HEK293 (cell line): Measurements from ENCODE around the gene OR2V2.
A peak's percentile ranks its signal among the peaks of the same experiment; 100 is the strongest.

Experiments
- EGR2 ChIP-seq: fragments of 450-650 bp; formaldehyde crosslinking; IDR thresholded peaks from 2 replicates; pipeline ENCODE4 v1.5.1; 2016; ENCODE audit warnings: low read depth, missing biosample characterization, missing genetic modification characterization
- GFI1B ChIP-seq: fragments of 450-650 bp; formaldehyde crosslinking; IDR thresholded peaks from 2 replicates; pipeline ENCODE4 v1.5.1; 2016; ENCODE audit warnings: missing biosample characterization, missing genetic modification characterization
- PRDM1 ChIP-seq: fragments of 450-650 bp; formaldehyde crosslinking; IDR thresholded peaks from 2 replicates; pipeline ENCODE4; 2016; ENCODE audit warnings: missing biosample characterization, missing genetic modification characterization
- REPIN1 ChIP-seq: fragments of 450-650 bp; formaldehyde crosslinking; IDR thresholded peaks from 2 replicates; pipeline ENCODE4 v1.5.1; 2017; ENCODE audit warnings: missing biosample characterization, missing genetic modification characterization, low read depth
- SP3 ChIP-seq: fragments of 450-650 bp; formaldehyde crosslinking; IDR thresholded peaks from 2 replicates; pipeline ENCODE4 v1.5.1; 2016; ENCODE audit warnings: missing biosample characterization, missing genetic modification characterization
- YY1 ChIP-seq: fragments of 450-650 bp; formaldehyde crosslinking; IDR thresholded peaks from 2 replicates; pipeline ENCODE4 v1.5.1; 2018; ENCODE audit warnings: missing biosample characterization, missing genetic modification characterization
- ZBTB7A ChIP-seq: fragments of 450-650 bp; formaldehyde crosslinking; IDR thresholded peaks from 2 replicates; pipeline ENCODE4 v1.5.1; 2016; ENCODE audit warnings: low read depth, missing biosample characterization, missing genetic modification characterization
- ZNF138 ChIP-seq: fragments of 450-650 bp; formaldehyde crosslinking; IDR thresholded peaks from 2 replicates; pipeline ENCODE4 v1.5.1; 2016; ENCODE audit warnings: missing biosample characterization, missing genetic modification characterization, borderline replicate concordance
- ZNF146 ChIP-seq: fragments of 450-650 bp; formaldehyde crosslinking; IDR thresholded peaks from 2 replicates; pipeline ENCODE4 v1.5.1; 2016; ENCODE audit warnings: missing biosample characterization, missing genetic modification characterization
- ZNF341 ChIP-seq: fragments of 450-650 bp; formaldehyde crosslinking; IDR thresholded peaks from 2 replicates; pipeline ENCODE4; 2016; ENCODE audit warnings: low read depth, missing biosample characterization, missing genetic modification characterization
- ZNF510 ChIP-seq: fragments of 450-650 bp; formaldehyde crosslinking; IDR thresholded peaks from 2 replicates; pipeline ENCODE4 v1.5.1; 2018; ENCODE audit warnings: mild to moderate bottlenecking, missing genetic modification characterization, missing biosample characterization; ENCODE audit not compliant: insufficient replicate concordance
- ZNF521 ChIP-seq: fragments of 450-650 bp; formaldehyde crosslinking; IDR thresholded peaks from 2 replicates; pipeline ENCODE4 v1.5.1; 2017; ENCODE audit warnings: missing biosample characterization, mild to moderate bottlenecking, missing genetic modification characterization
- ZNF623 ChIP-seq: fragments of 450-650 bp; formaldehyde crosslinking; IDR thresholded peaks from 2 replicates; pipeline ENCODE4 v1.5.1; 2016; ENCODE audit warnings: missing biosample characterization, missing genetic modification characterization
- ZNF626 ChIP-seq: fragments of 450-650 bp; sonication (Bioruptor Pico); formaldehyde crosslinking; IDR thresholded peaks from 2 replicates; pipeline ENCODE4 v1.5.1; 2018; ENCODE audit warnings: missing biosample characterization, missing genetic modification characterization, inconsistent platforms
- TF ChIP-seq, protein P1 (sequence below): fragments of 450-650 bp; formaldehyde crosslinking; conservative IDR thresholded peaks from 2 replicates; pipeline ENCODE4 v1.5.1; 2016; ENCODE audit warnings: low read depth, missing biosample characterization, missing genetic modification characterization
- TF ChIP-seq, protein P2 (sequence below): fragments of 450-650 bp; formaldehyde crosslinking; IDR thresholded peaks from 2 replicates; pipeline ENCODE4 v1.5.1; 2017; ENCODE audit warnings: missing biosample characterization, missing genetic modification characterization
- TF ChIP-seq, protein P3 (sequence below): fragments of 450-650 bp; formaldehyde crosslinking; IDR thresholded peaks from 2 replicates; pipeline ENCODE4 v1.5.1; 2016; ENCODE audit warnings: missing biosample characterization, missing genetic modification characterization
- TF ChIP-seq, protein P4 (sequence below): fragments of 450-650 bp; formaldehyde crosslinking; IDR thresholded peaks from 2 replicates; pipeline ENCODE4 v1.5.0; 2017; ENCODE audit warnings: missing biosample characterization, missing genetic modification characterization, borderline replicate concordance
- TF ChIP-seq, protein P5 (sequence below): fragments of 450-650 bp; formaldehyde crosslinking; IDR thresholded peaks from 2 replicates; pipeline ENCODE4 v1.5.1; 2016; ENCODE audit warnings: missing biosample characterization, missing genetic modification characterization
- TF ChIP-seq, protein P6 (sequence below): fragments of 450-650 bp; formaldehyde crosslinking; IDR thresholded peaks from 2 replicates; pipeline ENCODE4 v1.5.1; 2017; ENCODE audit warnings: missing biosample characterization, missing genetic modification characterization
- TF ChIP-seq, protein P7 (sequence below): sonication (generic); formaldehyde crosslinking; IDR thresholded peaks from 2 replicates; pipeline ENCODE4 v1.8.1; 2022; ENCODE audit warnings: mild to moderate bottlenecking, moderate library complexity, missing genetic modification reagents
- TF ChIP-seq, protein P8 (sequence below): fragments of 450-650 bp; formaldehyde crosslinking; IDR thresholded peaks from 2 replicates; pipeline ENCODE4 v1.5.1; 2017; ENCODE audit warnings: missing biosample characterization, mild to moderate bottlenecking, missing genetic modification characterization, moderate library complexity

Gene OR2V2

DNA sequence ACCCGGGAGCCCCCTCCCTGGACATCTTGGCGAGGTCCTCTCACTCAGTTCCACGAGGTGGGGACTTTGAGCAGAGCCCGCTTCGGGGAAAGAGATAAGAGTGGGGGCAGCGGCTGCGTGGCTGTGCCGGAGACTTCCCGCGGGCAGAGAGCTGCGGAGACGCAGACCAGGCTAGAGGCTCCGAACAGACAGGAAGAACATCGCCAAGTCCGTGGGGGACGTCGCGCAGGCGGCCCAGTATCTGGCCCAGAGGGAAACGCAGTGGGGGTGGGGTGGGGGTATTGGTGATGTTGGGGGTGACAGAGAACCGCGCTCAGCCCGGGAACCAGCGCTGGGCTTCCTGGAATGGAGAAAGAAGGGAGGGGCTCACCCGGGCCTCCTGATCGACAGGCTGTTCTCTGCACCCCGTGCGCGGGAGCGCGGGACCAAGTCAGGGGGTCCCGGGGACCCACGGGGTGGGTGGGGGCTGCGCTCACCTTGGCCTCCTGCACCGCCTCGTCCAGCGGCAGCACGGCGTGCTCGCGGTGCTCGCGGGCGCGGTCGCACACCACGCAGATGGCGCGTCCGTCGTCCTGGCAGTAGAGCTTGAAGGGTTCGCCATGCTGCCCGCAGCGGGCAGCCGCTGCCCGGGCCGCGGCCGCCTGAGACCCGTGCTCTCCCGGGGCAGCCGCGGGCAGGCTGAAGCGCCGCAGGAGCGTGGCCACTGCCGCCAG lies 56.9 kb downstream of the OR2V2 start (continued):
- no peak for TF ChIP-seq GFI1B (tag by site-specific recombination)
- TF ChIP-seq, protein P1, sequence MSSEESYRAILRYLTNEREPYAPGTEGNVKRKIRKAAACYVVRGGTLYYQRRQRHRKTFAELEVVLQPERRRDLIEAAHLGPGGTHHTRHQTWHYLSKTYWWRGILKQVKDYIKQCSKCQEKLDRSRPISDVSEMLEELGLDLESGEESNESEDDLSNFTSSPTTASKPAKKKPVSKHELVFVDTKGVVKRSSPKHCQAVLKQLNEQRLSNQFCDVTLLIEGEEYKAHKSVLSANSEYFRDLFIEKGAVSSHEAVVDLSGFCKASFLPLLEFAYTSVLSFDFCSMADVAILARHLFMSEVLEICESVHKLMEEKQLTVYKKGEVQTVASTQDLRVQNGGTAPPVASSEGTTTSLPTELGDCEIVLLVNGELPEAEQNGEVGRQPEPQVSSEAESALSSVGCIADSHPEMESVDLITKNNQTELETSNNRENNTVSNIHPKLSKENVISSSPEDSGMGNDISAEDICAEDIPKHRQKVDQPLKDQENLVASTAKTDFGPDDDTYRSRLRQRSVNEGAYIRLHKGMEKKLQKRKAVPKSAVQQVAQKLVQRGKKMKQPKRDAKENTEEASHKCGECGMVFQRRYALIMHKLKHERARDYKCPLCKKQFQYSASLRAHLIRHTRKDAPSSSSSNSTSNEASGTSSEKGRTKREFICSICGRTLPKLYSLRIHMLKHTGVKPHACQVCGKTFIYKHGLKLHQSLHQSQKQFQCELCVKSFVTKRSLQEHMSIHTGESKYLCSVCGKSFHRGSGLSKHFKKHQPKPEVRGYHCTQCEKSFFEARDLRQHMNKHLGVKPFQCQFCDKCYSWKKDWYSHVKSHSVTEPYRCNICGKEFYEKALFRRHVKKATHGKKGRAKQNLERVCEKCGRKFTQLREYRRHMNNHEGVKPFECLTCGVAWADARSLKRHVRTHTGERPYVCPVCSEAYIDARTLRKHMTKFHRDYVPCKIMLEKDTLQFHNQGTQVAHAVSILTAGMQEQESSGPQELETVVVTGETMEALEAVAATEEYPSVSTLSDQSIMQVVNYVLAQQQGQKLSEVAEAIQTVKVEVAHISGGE, result 0 out of 2 replicates have a peak, but pooled peaks have one; percentile 13
- TF ChIP-seq, protein P2, sequence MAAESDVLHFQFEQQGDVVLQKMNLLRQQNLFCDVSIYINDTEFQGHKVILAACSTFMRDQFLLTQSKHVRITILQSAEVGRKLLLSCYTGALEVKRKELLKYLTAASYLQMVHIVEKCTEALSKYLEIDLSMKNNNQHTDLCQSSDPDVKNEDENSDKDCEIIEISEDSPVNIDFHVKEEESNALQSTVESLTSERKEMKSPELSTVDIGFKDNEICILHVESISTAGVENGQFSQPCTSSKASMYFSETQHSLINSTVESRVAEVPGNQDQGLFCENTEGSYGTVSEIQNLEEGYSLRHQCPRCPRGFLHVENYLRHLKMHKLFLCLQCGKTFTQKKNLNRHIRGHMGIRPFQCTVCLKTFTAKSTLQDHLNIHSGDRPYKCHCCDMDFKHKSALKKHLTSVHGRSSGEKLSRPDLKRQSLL (tag by site-specific recombination), result peak; percentile 44; the same call in 1 of the 2 replicates
- no peak for TF ChIP-seq ZNF623 (tag by site-specific recombination)
- TF ChIP-seq, protein P3, sequence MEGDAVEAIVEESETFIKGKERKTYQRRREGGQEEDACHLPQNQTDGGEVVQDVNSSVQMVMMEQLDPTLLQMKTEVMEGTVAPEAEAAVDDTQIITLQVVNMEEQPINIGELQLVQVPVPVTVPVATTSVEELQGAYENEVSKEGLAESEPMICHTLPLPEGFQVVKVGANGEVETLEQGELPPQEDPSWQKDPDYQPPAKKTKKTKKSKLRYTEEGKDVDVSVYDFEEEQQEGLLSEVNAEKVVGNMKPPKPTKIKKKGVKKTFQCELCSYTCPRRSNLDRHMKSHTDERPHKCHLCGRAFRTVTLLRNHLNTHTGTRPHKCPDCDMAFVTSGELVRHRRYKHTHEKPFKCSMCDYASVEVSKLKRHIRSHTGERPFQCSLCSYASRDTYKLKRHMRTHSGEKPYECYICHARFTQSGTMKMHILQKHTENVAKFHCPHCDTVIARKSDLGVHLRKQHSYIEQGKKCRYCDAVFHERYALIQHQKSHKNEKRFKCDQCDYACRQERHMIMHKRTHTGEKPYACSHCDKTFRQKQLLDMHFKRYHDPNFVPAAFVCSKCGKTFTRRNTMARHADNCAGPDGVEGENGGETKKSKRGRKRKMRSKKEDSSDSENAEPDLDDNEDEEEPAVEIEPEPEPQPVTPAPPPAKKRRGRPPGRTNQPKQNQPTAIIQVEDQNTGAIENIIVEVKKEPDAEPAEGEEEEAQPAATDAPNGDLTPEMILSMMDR (tag by site-specific recombination), result peak; percentile 55
- TF ChIP-seq, protein P4, sequence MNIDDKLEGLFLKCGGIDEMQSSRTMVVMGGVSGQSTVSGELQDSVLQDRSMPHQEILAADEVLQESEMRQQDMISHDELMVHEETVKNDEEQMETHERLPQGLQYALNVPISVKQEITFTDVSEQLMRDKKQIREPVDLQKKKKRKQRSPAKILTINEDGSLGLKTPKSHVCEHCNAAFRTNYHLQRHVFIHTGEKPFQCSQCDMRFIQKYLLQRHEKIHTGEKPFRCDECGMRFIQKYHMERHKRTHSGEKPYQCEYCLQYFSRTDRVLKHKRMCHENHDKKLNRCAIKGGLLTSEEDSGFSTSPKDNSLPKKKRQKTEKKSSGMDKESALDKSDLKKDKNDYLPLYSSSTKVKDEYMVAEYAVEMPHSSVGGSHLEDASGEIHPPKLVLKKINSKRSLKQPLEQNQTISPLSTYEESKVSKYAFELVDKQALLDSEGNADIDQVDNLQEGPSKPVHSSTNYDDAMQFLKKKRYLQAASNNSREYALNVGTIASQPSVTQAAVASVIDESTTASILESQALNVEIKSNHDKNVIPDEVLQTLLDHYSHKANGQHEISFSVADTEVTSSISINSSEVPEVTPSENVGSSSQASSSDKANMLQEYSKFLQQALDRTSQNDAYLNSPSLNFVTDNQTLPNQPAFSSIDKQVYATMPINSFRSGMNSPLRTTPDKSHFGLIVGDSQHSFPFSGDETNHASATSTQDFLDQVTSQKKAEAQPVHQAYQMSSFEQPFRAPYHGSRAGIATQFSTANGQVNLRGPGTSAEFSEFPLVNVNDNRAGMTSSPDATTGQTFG (tag by site-specific recombination), result no peak
- no peak for TF ChIP-seq ZNF521
- TF ChIP-seq YY1, result 0 out of 2 replicates have a peak, but pooled peaks have one; percentile 7
- TF ChIP-seq EGR2, result no peak
- TF ChIP-seq ZNF341 (tag by site-specific recombination), result peak; percentile 98
- no peak for TF ChIP-seq PRDM1 (tag by site-specific recombination)
- TF ChIP-seq ZNF146, result no peak
- 0 out of 2 replicates have a peak, but pooled peaks have one; percentile 15 for TF ChIP-seq SP3 (tag by site-specific recombination)
- no peak for TF ChIP-seq ZNF626 (tag by site-specific recombination)
- TF ChIP-seq, protein P5, sequence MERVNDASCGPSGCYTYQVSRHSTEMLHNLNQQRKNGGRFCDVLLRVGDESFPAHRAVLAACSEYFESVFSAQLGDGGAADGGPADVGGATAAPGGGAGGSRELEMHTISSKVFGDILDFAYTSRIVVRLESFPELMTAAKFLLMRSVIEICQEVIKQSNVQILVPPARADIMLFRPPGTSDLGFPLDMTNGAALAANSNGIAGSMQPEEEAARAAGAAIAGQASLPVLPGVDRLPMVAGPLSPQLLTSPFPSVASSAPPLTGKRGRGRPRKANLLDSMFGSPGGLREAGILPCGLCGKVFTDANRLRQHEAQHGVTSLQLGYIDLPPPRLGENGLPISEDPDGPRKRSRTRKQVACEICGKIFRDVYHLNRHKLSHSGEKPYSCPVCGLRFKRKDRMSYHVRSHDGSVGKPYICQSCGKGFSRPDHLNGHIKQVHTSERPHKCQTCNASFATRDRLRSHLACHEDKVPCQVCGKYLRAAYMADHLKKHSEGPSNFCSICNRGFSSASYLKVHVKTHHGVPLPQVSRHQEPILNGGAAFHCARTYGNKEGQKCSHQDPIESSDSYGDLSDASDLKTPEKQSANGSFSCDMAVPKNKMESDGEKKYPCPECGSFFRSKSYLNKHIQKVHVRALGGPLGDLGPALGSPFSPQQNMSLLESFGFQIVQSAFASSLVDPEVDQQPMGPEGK (tag by site-specific recombination), result peak; percentile 66; the same call in 1 of the 2 replicates
- TF ChIP-seq, protein P6, sequence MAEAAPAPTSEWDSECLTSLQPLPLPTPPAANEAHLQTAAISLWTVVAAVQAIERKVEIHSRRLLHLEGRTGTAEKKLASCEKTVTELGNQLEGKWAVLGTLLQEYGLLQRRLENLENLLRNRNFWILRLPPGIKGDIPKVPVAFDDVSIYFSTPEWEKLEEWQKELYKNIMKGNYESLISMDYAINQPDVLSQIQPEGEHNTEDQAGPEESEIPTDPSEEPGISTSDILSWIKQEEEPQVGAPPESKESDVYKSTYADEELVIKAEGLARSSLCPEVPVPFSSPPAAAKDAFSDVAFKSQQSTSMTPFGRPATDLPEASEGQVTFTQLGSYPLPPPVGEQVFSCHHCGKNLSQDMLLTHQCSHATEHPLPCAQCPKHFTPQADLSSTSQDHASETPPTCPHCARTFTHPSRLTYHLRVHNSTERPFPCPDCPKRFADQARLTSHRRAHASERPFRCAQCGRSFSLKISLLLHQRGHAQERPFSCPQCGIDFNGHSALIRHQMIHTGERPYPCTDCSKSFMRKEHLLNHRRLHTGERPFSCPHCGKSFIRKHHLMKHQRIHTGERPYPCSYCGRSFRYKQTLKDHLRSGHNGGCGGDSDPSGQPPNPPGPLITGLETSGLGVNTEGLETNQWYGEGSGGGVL (tag by site-specific recombination), result peak; percentile 79; the same call in 1 of the 2 replicates
- TF ChIP-seq, protein P7, sequence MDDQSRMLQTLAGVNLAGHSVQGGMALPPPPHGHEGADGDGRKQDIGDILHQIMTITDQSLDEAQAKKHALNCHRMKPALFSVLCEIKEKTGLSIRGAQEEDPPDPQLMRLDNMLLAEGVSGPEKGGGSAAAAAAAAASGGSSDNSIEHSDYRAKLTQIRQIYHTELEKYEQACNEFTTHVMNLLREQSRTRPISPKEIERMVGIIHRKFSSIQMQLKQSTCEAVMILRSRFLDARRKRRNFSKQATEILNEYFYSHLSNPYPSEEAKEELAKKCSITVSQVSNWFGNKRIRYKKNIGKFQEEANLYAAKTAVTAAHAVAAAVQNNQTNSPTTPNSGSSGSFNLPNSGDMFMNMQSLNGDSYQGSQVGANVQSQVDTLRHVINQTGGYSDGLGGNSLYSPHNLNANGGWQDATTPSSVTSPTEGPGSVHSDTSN, result no peak
- no peak for TF ChIP-seq ZBTB7A
- TF ChIP-seq ZNF510 (tag by site-specific recombination), result no peak
- TF ChIP-seq REPIN1 (tag by site-specific recombination), result no peak
- no peak for TF ChIP-seq ZNF138 (tag by site-specific recombination)
- TF ChIP-seq, protein P8, sequence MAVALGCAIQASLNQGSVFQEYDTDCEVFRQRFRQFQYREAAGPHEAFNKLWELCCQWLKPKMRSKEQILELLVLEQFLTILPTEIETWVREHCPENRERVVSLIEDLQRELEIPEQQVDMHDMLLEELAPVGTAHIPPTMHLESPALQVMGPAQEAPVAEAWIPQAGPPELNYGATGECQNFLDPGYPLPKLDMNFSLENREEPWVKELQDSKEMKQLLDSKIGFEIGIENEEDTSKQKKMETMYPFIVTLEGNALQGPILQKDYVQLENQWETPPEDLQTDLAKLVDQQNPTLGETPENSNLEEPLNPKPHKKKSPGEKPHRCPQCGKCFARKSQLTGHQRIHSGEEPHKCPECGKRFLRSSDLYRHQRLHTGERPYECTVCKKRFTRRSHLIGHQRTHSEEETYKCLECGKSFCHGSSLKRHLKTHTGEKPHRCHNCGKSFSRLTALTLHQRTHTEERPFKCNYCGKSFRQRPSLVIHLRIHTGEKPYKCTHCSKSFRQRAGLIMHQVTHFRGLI (tag by site-specific recombination), result no peak
